Measurements from ENCODE around the gene PTGFR.

Gene PTGFR

DNA sequence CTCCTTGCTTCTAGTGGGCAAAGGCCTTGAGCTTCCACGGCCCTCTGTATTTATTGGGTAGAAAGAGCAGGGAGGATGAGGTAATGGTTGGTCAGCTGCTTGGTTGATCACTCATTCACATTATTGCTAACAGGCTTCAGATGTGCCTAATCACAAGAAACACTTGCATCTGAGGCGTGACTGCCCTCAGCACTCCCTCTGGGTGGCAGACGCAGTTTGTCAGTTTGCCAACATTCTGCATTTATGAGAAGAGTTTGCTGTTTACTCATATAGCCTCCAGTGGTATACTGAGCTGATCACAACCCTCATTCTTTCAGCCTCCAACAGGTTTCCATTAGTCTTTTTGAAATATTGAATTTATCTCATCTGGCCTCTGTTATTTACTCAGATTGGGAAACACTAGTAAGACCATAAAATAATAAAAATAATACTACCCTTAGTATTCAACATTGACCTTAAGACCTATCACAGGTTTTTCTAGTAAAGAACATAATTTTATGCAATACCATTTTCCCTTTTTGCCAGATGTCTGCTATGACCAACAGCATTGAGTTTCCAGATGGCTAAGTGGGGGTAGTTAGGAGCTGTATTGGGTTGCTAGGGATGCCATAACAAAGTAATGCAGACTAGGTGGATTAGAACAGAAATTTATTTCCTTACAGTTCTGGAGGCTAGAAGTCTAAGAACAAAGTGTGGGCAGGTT, 53.3 kb downstream of the PTGFR start:
- Histone ChIP-seq H3K36me3 (ENCODE audit: insufficient read depth, low read length) (no peaks in the 10 kb centered on the region), H3K9ac (ENCODE audit: low read length) (no peak overlapping the region), H3K27me3 (ENCODE audit: insufficient read depth, low read length) (no peaks in the 10 kb centered on the region), H3F3A (ENCODE audit: insufficient read depth, low read length) (no peaks in the 10 kb centered on the region), H3K79me2 (ENCODE audit: insufficient read depth, low read length) (no peaks in the 10 kb centered on the region), H2AFZ (ENCODE audit: low read length) (no peak overlapping the region), H3K27ac (ENCODE audit: low read depth, low read length, poor library complexity, severe bottlenecking) (no peak overlapping the region), H4K20me1 (ENCODE audit: insufficient read depth, low read length) (no peaks in the 10 kb centered on the region), H3K9me3 (ENCODE audit: low read length) (no peaks in the 10 kb centered on the region), H3K4me2 (ENCODE audit: low read length) (no peak overlapping the region), H3K9me2 (ENCODE audit: low read depth, low read length) (no peaks in the 10 kb centered on the region), H3K4me3 (ENCODE audit: low read depth, low read length, poor library complexity, severe bottlenecking) (no peak overlapping the region), H3K4me1 (ENCODE audit: insufficient read depth, low read length, severe bottlenecking) (no peaks in the 10 kb centered on the region)
- no peak for TF ChIP-seq EZH2 (IDR thresholded peaks at IDR 0.05; ENCODE audit: borderline replicate concordance, low read length)
- TF ChIP-seq, protein P1, sequence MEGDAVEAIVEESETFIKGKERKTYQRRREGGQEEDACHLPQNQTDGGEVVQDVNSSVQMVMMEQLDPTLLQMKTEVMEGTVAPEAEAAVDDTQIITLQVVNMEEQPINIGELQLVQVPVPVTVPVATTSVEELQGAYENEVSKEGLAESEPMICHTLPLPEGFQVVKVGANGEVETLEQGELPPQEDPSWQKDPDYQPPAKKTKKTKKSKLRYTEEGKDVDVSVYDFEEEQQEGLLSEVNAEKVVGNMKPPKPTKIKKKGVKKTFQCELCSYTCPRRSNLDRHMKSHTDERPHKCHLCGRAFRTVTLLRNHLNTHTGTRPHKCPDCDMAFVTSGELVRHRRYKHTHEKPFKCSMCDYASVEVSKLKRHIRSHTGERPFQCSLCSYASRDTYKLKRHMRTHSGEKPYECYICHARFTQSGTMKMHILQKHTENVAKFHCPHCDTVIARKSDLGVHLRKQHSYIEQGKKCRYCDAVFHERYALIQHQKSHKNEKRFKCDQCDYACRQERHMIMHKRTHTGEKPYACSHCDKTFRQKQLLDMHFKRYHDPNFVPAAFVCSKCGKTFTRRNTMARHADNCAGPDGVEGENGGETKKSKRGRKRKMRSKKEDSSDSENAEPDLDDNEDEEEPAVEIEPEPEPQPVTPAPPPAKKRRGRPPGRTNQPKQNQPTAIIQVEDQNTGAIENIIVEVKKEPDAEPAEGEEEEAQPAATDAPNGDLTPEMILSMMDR (IDR thresholded peaks at IDR 0.05; ENCODE audit: low read length), result no peak

DNA sequence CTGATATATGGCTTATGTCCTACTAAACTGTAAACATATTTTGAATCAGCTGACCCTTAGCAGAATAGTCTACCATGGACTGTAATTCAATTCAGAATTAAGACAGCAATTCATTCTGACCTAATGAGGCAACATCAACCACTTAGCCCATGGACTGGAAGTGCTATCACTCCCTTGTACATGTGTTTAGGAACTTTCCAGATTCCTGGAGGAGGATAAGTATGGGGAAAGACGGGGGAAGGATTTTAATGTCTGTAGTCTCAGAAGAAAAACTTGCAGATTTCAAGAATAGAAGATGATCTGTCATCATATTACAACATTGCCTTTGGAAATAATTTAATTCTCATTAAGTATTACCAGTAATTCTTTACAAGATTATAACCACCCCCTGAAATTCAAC, 56.3 kb downstream of the PTGFR start:
- H3K9me2 ChIP-seq (ENCODE audit: low read depth, low read length), result no peaks in the 10 kb centered on the region
- H3K4me3 ChIP-seq (ENCODE audit: low read depth, low read length, poor library complexity, severe bottlenecking), result no peak overlapping the region
- H3K4me1 ChIP-seq (ENCODE audit: insufficient read depth, low read length, severe bottlenecking), result no peaks in the 10 kb centered on the region
- H3K36me3 ChIP-seq (ENCODE audit: insufficient read depth, low read length), result no peaks in the 10 kb centered on the region
- H2AFZ ChIP-seq (ENCODE audit: low read length), result no peak overlapping the region
- no peak overlapping the region for H3K4me2 ChIP-seq (ENCODE audit: low read length)
- no peaks in the 10 kb centered on the region for H3F3A ChIP-seq (ENCODE audit: insufficient read depth, low read length)
- no peaks in the 10 kb centered on the region for H3K9me3 ChIP-seq (ENCODE audit: low read length)
- H3K79me2 ChIP-seq (ENCODE audit: insufficient read depth, low read length), result no peaks in the 10 kb centered on the region
- no peaks in the 10 kb centered on the region for H4K20me1 ChIP-seq (ENCODE audit: insufficient read depth, low read length)
- H3K27me3 ChIP-seq (ENCODE audit: insufficient read depth, low read length), result no peaks in the 10 kb centered on the region
- TF ChIP-seq, protein P1 (IDR thresholded peaks at IDR 0.05; ENCODE audit: low read length), result no peak
- no peak for TF ChIP-seq EZH2 (IDR thresholded peaks at IDR 0.05; ENCODE audit: borderline replicate concordance, low read length)
- no peak overlapping the region for H3K9ac ChIP-seq (ENCODE audit: low read length)
- no peak overlapping the region for H3K27ac ChIP-seq (ENCODE audit: low read depth, low read length, poor library complexity, severe bottlenecking)

DNA sequence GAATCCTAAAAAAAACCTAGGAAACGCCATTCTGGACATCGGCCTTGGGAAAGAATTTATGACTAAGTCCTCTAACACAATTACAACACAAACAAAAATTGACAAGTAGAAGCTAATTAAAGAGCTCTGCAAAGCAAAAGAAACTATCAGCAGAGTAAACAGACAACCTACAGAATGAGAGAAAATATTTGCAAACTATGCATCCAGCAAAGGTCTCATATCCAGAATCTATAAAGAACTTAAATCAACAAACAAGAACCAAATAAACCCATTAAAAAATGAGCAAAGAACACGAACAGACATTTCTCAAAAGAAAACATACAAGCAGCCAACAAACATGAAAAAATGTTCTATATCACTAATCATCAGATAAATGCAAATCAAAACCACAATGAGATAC, 58.6 kb downstream of the PTGFR start:
- H3K27ac ChIP-seq (ENCODE audit: low read depth, low read length, poor library complexity, severe bottlenecking), result no peak overlapping the region
- H3K36me3 ChIP-seq (ENCODE audit: insufficient read depth, low read length), result no peaks in the 10 kb centered on the region
- H4K20me1 ChIP-seq (ENCODE audit: insufficient read depth, low read length), result no peaks in the 10 kb centered on the region
- H3K79me2 ChIP-seq (ENCODE audit: insufficient read depth, low read length), result no peaks in the 10 kb centered on the region
- no peak overlapping the region for H3K4me2 ChIP-seq (ENCODE audit: low read length)
- H3K4me3 ChIP-seq (ENCODE audit: low read depth, low read length, poor library complexity, severe bottlenecking), result no peak overlapping the region
- H3K4me1 ChIP-seq (ENCODE audit: insufficient read depth, low read length, severe bottlenecking), result no peaks in the 10 kb centered on the region
- no peaks in the 10 kb centered on the region for H3K9me2 ChIP-seq (ENCODE audit: low read depth, low read length)
- no peaks in the 10 kb centered on the region for H3F3A ChIP-seq (ENCODE audit: insufficient read depth, low read length)
- no peak for TF ChIP-seq EZH2 (IDR thresholded peaks at IDR 0.05; ENCODE audit: borderline replicate concordance, low read length)
- TF ChIP-seq, protein P1 (IDR thresholded peaks at IDR 0.05; ENCODE audit: low read length), result no peak
- no peak overlapping the region for H3K9ac ChIP-seq (ENCODE audit: low read length)
- no peak overlapping the region for H2AFZ ChIP-seq (ENCODE audit: low read length)
- no peaks in the 10 kb centered on the region for H3K9me3 ChIP-seq (ENCODE audit: low read length)
- no peaks in the 10 kb centered on the region for H3K27me3 ChIP-seq (ENCODE audit: insufficient read depth, low read length)

Measured in OCI-LY1 (cell line).